IMR-90 (cell line): ENCODE data around the gene BICD1. TPM values are rescaled to one million over a fixed set of nuclear protein-coding genes. Genes with fewer than 3 reads are reported as not detected.

ENCODE experiments used
- ATAC-seq: fragments of 200-7000 bp; cut with Tn5 transposase; 2 replicates; pipeline ENCODE4 v1.9.1; 2020; ENCODE audit warnings: low read depth, mild to moderate bottlenecking, moderate library complexity
- BruUV-seq: library from RNA; stranded (reverse); fragments of 400-500 nt; replicated peaks from 2 replicates; lab custom pipeline; 2021; lab: Mats Ljungman, UMichigan
- CTCF ChIA-PET: fragments of 300-600 bp; formaldehyde crosslinking; extraction: SDS; loops from one replicate; lab custom pipeline; 2021; ENCODE audit warnings: antibody characterized with exemption; lab: Yijun Ruan, JAX
- POLR2A ChIA-PET: fragments of 300-600 bp; sonication (Branson Sonifier 250); formaldehyde crosslinking; loops from one replicate; lab custom pipeline; 2022; ENCODE audit warnings: antibody characterized with exemption; ENCODE audit not compliant: unreplicated experiment; lab: Charles Lee
- DNase-seq: peaks from one replicate; pipeline ENCODE4 v3.0.0; 2013
- H2AFZ ChIP-seq: replicated peaks from 2 replicates; pipeline ENCODE3; 2013; ENCODE audit warnings: low read length, mild to moderate bottlenecking; ENCODE audit not compliant: poor library complexity
- H2AK5ac ChIP-seq: 2 replicates; pipeline ENCODE4 v1.6.1; 2013; ENCODE audit warnings: low read depth, low read length, inconsistent platforms
- H2AK9ac ChIP-seq: replicated peaks from 2 replicates; pipeline ENCODE3; 2013; ENCODE audit warnings: mild to moderate bottlenecking, low read depth, low read length, moderate library complexity; ENCODE audit not compliant: poor library complexity
- H2BK120ac ChIP-seq: 2 replicates; pipeline ENCODE4 v1.6.1; 2013; ENCODE audit warnings: low read depth, low read length, inconsistent platforms
- H2BK15ac ChIP-seq: 3 replicates; pipeline ENCODE4 v1.6.1; 2013; ENCODE audit warnings: low read depth, low read length, inconsistent platforms
- H2BK20ac ChIP-seq: 2 replicates; pipeline ENCODE4 v1.6.1; 2013; ENCODE audit warnings: low read depth, mild to moderate bottlenecking, inconsistent platforms, low read length, moderate library complexity
- H2BK5ac ChIP-seq: 2 replicates; pipeline ENCODE4 v1.6.1; 2013; ENCODE audit warnings: mild to moderate bottlenecking, low read depth, low read length, inconsistent platforms; ENCODE audit not compliant: poor library complexity, severe bottlenecking
- H3K14ac ChIP-seq: replicated peaks from 2 replicates; pipeline ENCODE4 v1.6.1; 2013; ENCODE audit warnings: low read depth, low read length, inconsistent platforms
- H3K18ac ChIP-seq: 2 replicates; pipeline ENCODE4 v1.6.1; 2013; ENCODE audit warnings: low read depth, low read length, control low read depth
- H3K23ac ChIP-seq: 2 replicates; pipeline ENCODE4 v1.6.1; 2013; ENCODE audit warnings: low read depth, low read length, inconsistent platforms
- H3K27ac ChIP-seq: 2 replicates; pipeline ENCODE4 v1.5.1; 2013; ENCODE audit warnings: mild to moderate bottlenecking, control low read depth, low read length; ENCODE audit not compliant: insufficient read depth
- H3K27me3 ChIP-seq: 2 replicates; pipeline ENCODE4 v1.6.1; 2013; ENCODE audit warnings: low read length; ENCODE audit not compliant: control insufficient read depth, insufficient read depth
- H3K36me3 ChIP-seq: 2 replicates; pipeline ENCODE4 v1.6.1; 2013; ENCODE audit warnings: low read length, mixed read lengths; ENCODE audit not compliant: control insufficient read depth, insufficient read depth
- H3K4ac ChIP-seq: 2 replicates; pipeline ENCODE4 v1.6.1; 2013; ENCODE audit warnings: low read depth, low read length, inconsistent platforms
- H3K4me1 ChIP-seq: 2 replicates; pipeline ENCODE4 v1.6.1; 2013; ENCODE audit warnings: low read length, mixed read lengths; ENCODE audit not compliant: control insufficient read depth, insufficient read depth
- H3K4me2 ChIP-seq: 2 replicates; pipeline ENCODE4 v1.6.1; 2013; ENCODE audit warnings: low read depth, mild to moderate bottlenecking, control low read depth, low read length, moderate library complexity
- H3K4me3 ChIP-seq: 2 replicates; pipeline ENCODE4 v1.5.1; 2013; ENCODE audit warnings: low read depth, mild to moderate bottlenecking, control low read depth, low read length, moderate library complexity; ENCODE audit not compliant: insufficient read depth
- H3K56ac ChIP-seq: 2 replicates; pipeline ENCODE4 v1.6.1; 2013; ENCODE audit warnings: low read length, inconsistent platforms; ENCODE audit not compliant: insufficient read depth; ENCODE audit errors: extremely low read depth
- H3K79me1 ChIP-seq, 2 experiments: 2 replicates each; pipeline ENCODE4 v1.6.1; 2013; ENCODE audit warnings: low read length in 2 of 2, inconsistent platforms in 1 of 2, low read depth in 1 of 2
- H3K9ac ChIP-seq: 2 replicates; pipeline ENCODE4 v1.6.1; 2013; ENCODE audit warnings: low read depth, low read length, control low read depth
- H3K9me1 ChIP-seq: 2 replicates; pipeline ENCODE4 v1.6.1; 2013; ENCODE audit warnings: low read length, inconsistent platforms; ENCODE audit not compliant: insufficient read depth
- H3K9me3 ChIP-seq: 2 replicates; pipeline ENCODE4 v1.6.1; 2013; ENCODE audit warnings: low read length; ENCODE audit not compliant: control insufficient read depth, insufficient read depth
- H4K20me1 ChIP-seq: 2 replicates; pipeline ENCODE4 v1.6.1; 2013; ENCODE audit warnings: low read length, inconsistent platforms; ENCODE audit not compliant: insufficient read depth
- H4K5ac ChIP-seq: 2 replicates; pipeline ENCODE4 v1.6.1; 2013; ENCODE audit warnings: mild to moderate bottlenecking, low read depth, low read length, control low read depth
- H4K8ac ChIP-seq, 2 experiments: 2 replicates each; pipeline ENCODE4 v1.6.1; 2013; ENCODE audit warnings: low read depth in 2 of 2, low read length in 2 of 2, control low read depth in 1 of 2, inconsistent platforms in 1 of 2
- H4K91ac ChIP-seq: 2 replicates; pipeline ENCODE4 v1.6.1; 2013; ENCODE audit warnings: low read depth, low read length, inconsistent platforms; ENCODE audit not compliant: insufficient read depth
- BHLHE40 ChIP-seq: fragments of 150-350 bp; IDR thresholded peaks from 2 replicates; pipeline ENCODE4 v1.6.1; 2016; ENCODE audit warnings: mild to moderate bottlenecking, low read depth, low read length
- CEBPB ChIP-seq: IDR thresholded peaks from 2 replicates; pipeline ENCODE4 v1.6.1; 2012; ENCODE audit warnings: low read depth, low read length, improper control_type of control experiment
- CHD1 ChIP-seq: IDR thresholded peaks from 2 replicates; pipeline ENCODE4 v1.6.1; 2012; ENCODE audit warnings: low read depth, low read length, improper control_type of control experiment
- ELK1 ChIP-seq: fragments of 150-350 bp; IDR thresholded peaks from 2 replicates; pipeline ENCODE4 v1.6.1; 2016; ENCODE audit warnings: low read depth, mild to moderate bottlenecking, low read length, moderate library complexity, borderline replicate concordance
- FOS ChIP-seq: fragments of 150-350 bp; IDR thresholded peaks from 2 replicates; pipeline ENCODE4 v1.6.1; 2016; ENCODE audit warnings: low read depth, low read length
- MAFK ChIP-seq: IDR thresholded peaks from 2 replicates; pipeline ENCODE4 v1.6.1; 2012; ENCODE audit warnings: low read depth, low read length, improper control_type of control experiment
- MAZ ChIP-seq: IDR thresholded peaks from 2 replicates; pipeline ENCODE4 v1.6.1; 2012; ENCODE audit warnings: low read depth, mild to moderate bottlenecking, low read length, improper control_type of control experiment, moderate library complexity, borderline replicate concordance
- MXI1 ChIP-seq: IDR thresholded peaks from 2 replicates; pipeline ENCODE4 v1.6.1; 2012; ENCODE audit warnings: low read depth, mild to moderate bottlenecking, low read length, moderate library complexity, borderline replicate concordance
- NFE2L2 ChIP-seq: fragments of 150-350 bp; IDR thresholded peaks from 2 replicates; pipeline ENCODE4 v1.6.1; 2016; ENCODE audit warnings: low read depth, mild to moderate bottlenecking, low read length
- POLR2A ChIP-seq: IDR thresholded peaks from 2 replicates; pipeline ENCODE4 v1.6.1; 2012; ENCODE audit warnings: mild to moderate bottlenecking, low read depth, low read length
- RAD21 ChIP-seq: IDR thresholded peaks from 2 replicates; pipeline ENCODE4 v1.6.1; 2012; ENCODE audit warnings: low read length, improper control_type of control experiment
- RCOR1 ChIP-seq: IDR thresholded peaks from 2 replicates; pipeline ENCODE4 v1.6.1; 2012; ENCODE audit warnings: mild to moderate bottlenecking, low read length, improper control_type of control experiment; ENCODE audit not compliant: insufficient replicate concordance
- RFX5 ChIP-seq: IDR thresholded peaks from 2 replicates; pipeline ENCODE4 v1.8.0; 2012; ENCODE audit warnings: low read depth, mild to moderate bottlenecking, low read length, moderate library complexity
- SMC3 ChIP-seq: fragments of 150-350 bp; IDR thresholded peaks from 2 replicates; pipeline ENCODE4 v1.6.1; 2016; ENCODE audit warnings: low read depth, mild to moderate bottlenecking, antibody characterized with exemption, low read length, moderate library complexity
- USF2 ChIP-seq: fragments of 150-350 bp; IDR thresholded peaks from 2 replicates; pipeline ENCODE4 v1.6.1; 2017; ENCODE audit warnings: mild to moderate bottlenecking, antibody characterized with exemption, low read length, low read depth
- WGBS, 2 experiments: methylation state at CpG; one replicate each; pipeline versions ENCODE4 v1.1.5 to v1.1.7; 2013; ENCODE audit warnings: missing lambda C conversion rate in 2 of 2; ENCODE audit not compliant: insufficient read length in 1 of 2; ENCODE audit errors: extremely low coverage in 2 of 2; 5-methylcytosine and 5-hydroxymethylcytosine counted together
- dilution Hi-C: fragments of 300-500 bp; cut with HindIII; formaldehyde crosslinking; loops from one replicate; pipeline ENCODE4 v1.14.3; 2018; ENCODE audit warnings: low sequenced_read_pairs; ENCODE audit not compliant: unreplicated experiment
- in situ Hi-C: fragments of 300-500 bp; cut with MboI; formaldehyde crosslinking; loops from 3 replicates; pipeline ENCODE4 v1.14.3; 2019; ENCODE audit warnings: low sequenced_read_pairs, inconsistent platforms, mixed read lengths
- intact Hi-C: fragments of 100-400 bp; cut with micrococcal nuclease; formaldehyde crosslinking; loops from 2 replicates; pipeline ENCODE4 v1.10.0; 2022
- polyA plus RNA-seq, 3 experiments: library from polyadenylated mRNA; depleted of rRNA; stranded (reverse); fragments of >200 nt; gene quantifications; 2 replicates each; pipeline ENCODE4 v1.2.3, GENCODE V29; 2012; ENCODE audit warnings: low replicate concordance in 1 of 3
- total RNA-seq: library from RNA; depleted of rRNA; stranded (reverse); fragments of >200 nt; gene quantifications from 2 replicates; pipeline ENCODE4 v1.2.3, GENCODE V29; 2012
- TF ChIP-seq, protein P1 (sequence below): conservative IDR thresholded peaks from 2 replicates; pipeline ENCODE4 v1.5.1; 2012; ENCODE audit warnings: mild to moderate bottlenecking, low read depth, low read length, improper control_type of control experiment

BICD1 gene
- total and polyA plus RNA-seq, 2 of the 4 experiments (the other 2 are of a cell fraction), result 17.2 to 21.8 TPM

DNA sequence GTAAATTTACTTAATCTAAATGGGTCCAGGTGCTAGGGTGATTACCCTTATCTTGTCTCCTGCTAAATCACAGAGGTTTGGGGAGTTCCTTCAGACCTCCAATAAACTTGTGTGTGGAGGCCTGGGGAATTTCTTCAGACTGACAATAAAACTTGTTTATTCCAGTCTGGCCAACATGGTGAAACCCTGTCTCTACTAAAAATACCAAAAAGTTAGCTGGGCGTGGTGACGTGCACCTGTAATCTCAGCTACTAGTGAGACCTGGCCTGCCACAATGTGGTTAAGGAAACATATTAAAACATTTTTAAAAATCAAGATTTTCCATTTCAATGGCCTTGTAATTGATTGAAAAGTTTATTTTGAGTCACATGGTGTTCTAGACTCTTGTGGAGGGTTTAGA, 165.8 kb downstream of the BICD1 start:
- Histone ChIP-seq H3K79me1 (peaks cover 14 to 28% of the 10 kb centered on the region in 2 experiments), H2BK20ac (no peak overlapping the region), H3K4me3 (no peak overlapping the region), H2BK120ac (no peak overlapping the region), H3K9me1 (peaks cover 11% of the 10 kb centered on the region), H3K27ac (no peak overlapping the region), H3K4ac (no peak overlapping the region), H4K91ac (no peak overlapping the region), H2AK5ac (no peak overlapping the region), H2AK9ac (no peak overlapping the region), H3K14ac (no peak overlapping the region), H3K4me2 (no peak overlapping the region), H3K4me1 (peaks cover 14% of the 10 kb centered on the region), H3K9ac (no peak overlapping the region), H2BK15ac (no peak overlapping the region), H2BK5ac (no peak overlapping the region), H3K36me3 (no peaks in the 10 kb centered on the region), H3K18ac (no peak overlapping the region), H3K27me3 (no peaks in the 10 kb centered on the region), H4K5ac (no peak overlapping the region), H3K23ac (no peak overlapping the region), H2AFZ (no peak overlapping the region), H3K56ac (no peak overlapping the region), H4K8ac (no peak overlapping the region), H3K9me3 (no peaks in the 10 kb centered on the region), H4K20me1 (peaks cover 7% of the 10 kb centered on the region; the same call in 1 of the 2 replicates)
- BruUV-seq, result no TSS peak
- dilution Hi-C loops, result no loop called here
- in situ Hi-C loops, result no loop called here
- DNase-seq (no peak), ATAC-seq (no peak)
- CTCF ChIA-PET, result no interaction called here
- TF ChIP-seq, protein P1, sequence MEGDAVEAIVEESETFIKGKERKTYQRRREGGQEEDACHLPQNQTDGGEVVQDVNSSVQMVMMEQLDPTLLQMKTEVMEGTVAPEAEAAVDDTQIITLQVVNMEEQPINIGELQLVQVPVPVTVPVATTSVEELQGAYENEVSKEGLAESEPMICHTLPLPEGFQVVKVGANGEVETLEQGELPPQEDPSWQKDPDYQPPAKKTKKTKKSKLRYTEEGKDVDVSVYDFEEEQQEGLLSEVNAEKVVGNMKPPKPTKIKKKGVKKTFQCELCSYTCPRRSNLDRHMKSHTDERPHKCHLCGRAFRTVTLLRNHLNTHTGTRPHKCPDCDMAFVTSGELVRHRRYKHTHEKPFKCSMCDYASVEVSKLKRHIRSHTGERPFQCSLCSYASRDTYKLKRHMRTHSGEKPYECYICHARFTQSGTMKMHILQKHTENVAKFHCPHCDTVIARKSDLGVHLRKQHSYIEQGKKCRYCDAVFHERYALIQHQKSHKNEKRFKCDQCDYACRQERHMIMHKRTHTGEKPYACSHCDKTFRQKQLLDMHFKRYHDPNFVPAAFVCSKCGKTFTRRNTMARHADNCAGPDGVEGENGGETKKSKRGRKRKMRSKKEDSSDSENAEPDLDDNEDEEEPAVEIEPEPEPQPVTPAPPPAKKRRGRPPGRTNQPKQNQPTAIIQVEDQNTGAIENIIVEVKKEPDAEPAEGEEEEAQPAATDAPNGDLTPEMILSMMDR, result no peak
- TF ChIP-seq FOS, result no peak
- TF ChIP-seq NFE2L2, result no peak
- TF ChIP-seq RFX5, result no peak
- TF ChIP-seq USF2, result no peak
- no peak for TF ChIP-seq CHD1
- no peak for TF ChIP-seq ELK1
- TF ChIP-seq CEBPB, result no peak
- TF ChIP-seq POLR2A, result no peak
- TF ChIP-seq MXI1, result no peak
- no peak for TF ChIP-seq RCOR1
- TF ChIP-seq RAD21, result no peak
- TF ChIP-seq SMC3, result no peak
- TF ChIP-seq MAFK, result no peak
- TF ChIP-seq BHLHE40, result no peak
- no peak for TF ChIP-seq MAZ
- POLR2A ChIA-PET, result no interaction called here
- intact Hi-C loops, result no loop called here
- WGBS, 2 experiments, result no CpG with 5 or more reads among the region's 2 CpGs
